Naive B cell (primary cell): ENCODE results near the gene ACSS1. TPM values are rescaled to one million over a fixed set of nuclear protein-coding genes. Genes with fewer than 3 reads are reported as not detected.

ENCODE experiments used
- ATAC-seq, 2 donors: fragments of 150-1000 bp; cut with Tn5 transposase; 2 replicates each; pipeline ENCODE4 v1.10.0; 2021; ENCODE audit warnings: low read depth in 2 of 2, mild to moderate bottlenecking in 2 of 2, moderate library complexity in 2 of 2
- DNase-seq: peaks from one replicate; pipeline ENCODE4 v3.0.0; 2022
- H3K27ac Mint-ChIP-seq, 6 donors: one replicate each; pipeline ENCODE4 v1.8.0; 2020 to 2022; ENCODE audit warnings: mild to moderate bottlenecking in 6 of 6, mixed read lengths in 6 of 6, moderate library complexity in 5 of 6, inconsistent platforms in 2 of 6
- H3K27me3 Mint-ChIP-seq, 3 donors: one replicate each; pipeline ENCODE4 v1.8.0; 2021 to 2022; ENCODE audit warnings: mixed read lengths in 3 of 3, mild to moderate bottlenecking in 1 of 3
- H3K36me3 Mint-ChIP-seq, 2 donors: one replicate each; pipeline ENCODE4 v1.8.0; 2020 to 2022; ENCODE audit warnings: mixed read lengths in 2 of 2, inconsistent platforms in 1 of 2, mild to moderate bottlenecking in 1 of 2
- H3K4me1 Mint-ChIP-seq, 3 donors: one replicate each; pipeline ENCODE4 v1.8.0; 2020 to 2022; ENCODE audit warnings: mixed read lengths in 3 of 3, inconsistent platforms in 1 of 3, mild to moderate bottlenecking in 1 of 3, moderate library complexity in 1 of 3
- H3K4me3 Mint-ChIP-seq, 8 donors: one replicate each; pipeline ENCODE4 v1.8.0; 2020 to 2022; ENCODE audit warnings: mild to moderate bottlenecking in 8 of 8, mixed read lengths in 8 of 8, moderate library complexity in 8 of 8, inconsistent platforms in 2 of 8
- H3K9me3 Mint-ChIP-seq, 7 donors: one replicate each; pipeline ENCODE4 v1.8.0; 2020 to 2022; ENCODE audit warnings: mixed read lengths in 7 of 7, mild to moderate bottlenecking in 5 of 7, inconsistent platforms in 2 of 7, moderate library complexity in 1 of 7
- polyA plus RNA-seq, 6 donors: library from polyadenylated mRNA; unstranded; fragments of 300-500 nt; fragmentation: Illumina TruSeq; gene quantifications; one replicate each; pipeline ENCODE4 v1.2.3, GENCODE V29; 2021; ENCODE audit warnings: low read depth in 6 of 6

Gene ACSS1
- polyA plus RNA-seq, 6 donors from 2014 or later: 84.6 to 115 (median 92.8) TPM

GRCh38 chr20:25073544-25073943, 15.6 kb upstream of the ACSS1 start:
- H3K36me3 Mint-ChIP-seq: no peaks in the 10 kb centered on the region
- H3K27ac Mint-ChIP-seq: no peak overlapping the region
- H3K27me3 Mint-ChIP-seq: peaks cover 65 to 84% (median 81%) of the 10 kb centered on the region in 3 donors
- DNase-seq (no peak), ATAC-seq (no peak)
- no peak overlapping the region for H3K4me3 Mint-ChIP-seq
- peaks cover 5 to 11% (median 8%) of the 10 kb centered on the region in 3 donors for H3K4me1 Mint-ChIP-seq
- H3K9me3 Mint-ChIP-seq: peaks cover 0 to 1% (median 0%) of the 10 kb centered on the region in 7 donors

- peaks cover 58 to 72% (median 69%) of the 10 kb centered on the region in 3 donors for H3K27me3 Mint-ChIP-seq
- H3K9me3 Mint-ChIP-seq: peaks cover 0 to 2% (median 0%) of the 10 kb centered on the region in 7 donors
- DNase-seq: no peak
These were observed 14.4 kb upstream of the ACSS1 start for GRCh38 chr20:25072226-25072811.

GRCh38 chr20:25071734-25072133, 13.8 kb upstream of the ACSS1 start:
- ATAC-seq (no peak), DNase-seq (no peak)
- peaks cover 0 to under 1% (median 0%) of the 10 kb centered on the region in 3 donors for H3K4me1 Mint-ChIP-seq
- no peak overlapping the region for H3K4me3 Mint-ChIP-seq
- peaks cover 0 to 2% (median 0%) of the 10 kb centered on the region in 7 donors for H3K9me3 Mint-ChIP-seq
- no peak overlapping the region for H3K27ac Mint-ChIP-seq
- H3K36me3 Mint-ChIP-seq: no peaks in the 10 kb centered on the region
- peaks cover 54 to 66% (median 65%) of the 10 kb centered on the region in 3 donors for H3K27me3 Mint-ChIP-seq

More at GRCh38 chr20:25072226-25072811, 14.4 kb upstream of the ACSS1 start:
- no peak overlapping the region for H3K27ac Mint-ChIP-seq
- no peak overlapping the region for H3K4me3 Mint-ChIP-seq
- ATAC-seq: no peak
- H3K4me1 Mint-ChIP-seq: peaks cover 0 to 5% (median 4%) of the 10 kb centered on the region in 3 donors
- H3K36me3 Mint-ChIP-seq: no peaks in the 10 kb centered on the region

DNA sequence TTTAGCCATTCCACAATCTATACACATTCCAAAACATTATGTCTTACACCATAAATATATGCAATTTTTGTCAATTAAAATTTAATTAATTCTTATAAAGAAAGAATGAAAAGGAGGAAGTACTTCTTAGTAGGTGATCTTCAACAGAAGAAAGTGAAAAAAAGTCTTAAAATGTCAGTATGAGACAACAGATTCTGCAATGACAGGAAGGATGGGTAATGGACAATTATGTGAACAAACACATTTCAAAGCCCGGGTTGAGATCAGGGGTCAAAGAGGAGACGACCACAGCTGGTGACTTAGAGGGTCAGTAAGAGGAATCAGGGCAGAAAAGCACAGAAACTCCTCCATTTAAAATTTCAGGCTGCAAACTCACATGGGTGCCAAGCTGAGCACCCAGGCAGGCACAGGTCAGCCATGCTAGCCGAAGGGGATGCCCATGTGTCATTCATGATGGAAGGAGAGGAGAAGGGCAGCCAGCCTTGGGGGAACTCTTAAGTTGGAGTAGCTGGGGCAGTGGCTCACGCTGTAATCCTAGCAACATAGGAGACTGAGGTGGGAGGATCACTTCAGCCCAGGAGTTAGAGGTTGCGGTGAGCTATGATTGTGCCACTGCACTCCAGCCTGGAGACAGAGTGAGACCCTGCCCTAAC, 13.0 kb upstream of the ACSS1 start:
- Mint-ChIP-seq H3K4me1 (peaks cover 0 to 1% (median 0%) of the 10 kb centered on the region in 3 donors), H3K9me3 (peaks cover 0 to 2% (median 0%) of the 10 kb centered on the region in 7 donors), H3K36me3 (no peaks in the 10 kb centered on the region), H3K27me3 (peaks cover 52 to 64% (median 62%) of the 10 kb centered on the region in 3 donors), H3K27ac (peak overlapping the region in 1 of 6 donors; percentile 53), H3K4me3 (no peak overlapping the region)
- no peak for DNase-seq
- ATAC-seq: no peak

GRCh38 chr20:25067102-25067987, 9.4 kb upstream of the ACSS1 start:
- no peak overlapping the region for H3K4me3 Mint-ChIP-seq
- H3K36me3 Mint-ChIP-seq: no peaks in the 10 kb centered on the region
- peaks cover 0 to 2% (median 0%) of the 10 kb centered on the region in 7 donors for H3K9me3 Mint-ChIP-seq
- H3K27me3 Mint-ChIP-seq: peaks cover 29 to 32% (median 30%) of the 10 kb centered on the region in 3 donors
- DNase-seq (no peak), ATAC-seq (no peak)
- peaks cover 20 to 27% (median 27%) of the 10 kb centered on the region in 3 donors for H3K4me1 Mint-ChIP-seq
- no peak overlapping the region for H3K27ac Mint-ChIP-seq

DNA sequence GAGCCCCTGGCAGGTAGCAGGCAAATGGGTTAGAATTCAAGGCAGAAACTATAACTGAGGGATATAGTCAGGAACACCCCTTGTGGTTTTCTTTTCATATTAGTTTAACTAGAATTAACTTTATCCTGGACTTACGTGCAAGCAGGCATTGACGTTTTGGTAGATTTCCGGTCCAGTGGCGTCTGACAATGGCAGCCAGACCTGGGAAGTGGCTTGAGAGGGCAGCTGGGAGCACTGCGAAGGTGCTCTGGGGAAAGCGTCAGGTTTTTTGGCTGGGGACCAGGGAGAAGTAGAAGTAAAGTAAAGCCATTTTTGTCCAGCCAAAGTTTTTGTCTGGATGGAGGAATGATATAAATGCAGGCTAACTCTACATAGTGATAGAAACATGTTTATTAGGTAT, 8.4 kb upstream of the ACSS1 start:
- Mint-ChIP-seq H3K4me1 (peaks cover 20 to 37% (median 31%) of the 10 kb centered on the region in 3 donors), H3K4me3 (no peak overlapping the region), H3K27ac (peak overlapping the region in 1 of 6 donors; percentile 46), H3K9me3 (peaks cover 0 to 2% (median 0%) of the 10 kb centered on the region in 7 donors), H3K27me3 (peaks cover 19 to 23% (median 22%) of the 10 kb centered on the region in 3 donors), H3K36me3 (no peaks in the 10 kb centered on the region)
- DNase-seq: no peak
- no peak for ATAC-seq

- Mint-ChIP-seq H3K27ac (peak overlapping the region in 4 of 6 donors; percentile 46 to 69 (median 66)), H3K4me3 (peak overlapping the region in 2 of 8 donors; percentile 47 to 69), H3K27me3 (peaks cover 13 to 17% (median 16%) of the 10 kb centered on the region in 3 donors), H3K4me1 (peaks cover 20 to 40% (median 33%) of the 10 kb centered on the region in 3 donors), H3K9me3 (peaks cover 0 to 2% (median 0%) of the 10 kb centered on the region in 7 donors), H3K36me3 (no peaks in the 10 kb centered on the region)
- peak; percentile 87 to 91 for ATAC-seq
- DNase-seq: peak; percentile 79
These were observed 7.8 kb upstream of the ACSS1 start for GRCh38 chr20:25065625-25066338.

- Mint-ChIP-seq H3K27me3 (peaks cover 10 to 13% (median 12%) of the 10 kb centered on the region in 3 donors), H3K4me1 (peaks cover 26 to 44% (median 39%) of the 10 kb centered on the region in 3 donors), H3K4me3 (peak overlapping the region in 1 of 8 donors; percentile 69), H3K36me3 (no peaks in the 10 kb centered on the region), H3K9me3 (peaks cover 0 to 2% (median 0%) of the 10 kb centered on the region in 7 donors), H3K27ac (peak overlapping the region in 4 of 6 donors; percentile 57 to 69 (median 66))
- DNase-seq: no peak
- ATAC-seq: no peak
These were observed 7.2 kb upstream of the ACSS1 start for GRCh38 chr20:25065072-25065624.

- H3K4me1 Mint-ChIP-seq: peaks cover 26 to 45% (median 40%) of the 10 kb centered on the region in 3 donors
- peaks cover 5 to 9% (median 7%) of the 10 kb centered on the region in 3 donors for H3K27me3 Mint-ChIP-seq
- no peak for DNase-seq
- peak overlapping the region in 2 of 6 donors; percentile 57 to 87 for H3K27ac Mint-ChIP-seq
- ATAC-seq: no peak
- peaks cover 0 to 2% (median 0%) of the 10 kb centered on the region in 7 donors for H3K9me3 Mint-ChIP-seq
- no peaks in the 10 kb centered on the region for H3K36me3 Mint-ChIP-seq
- no peak overlapping the region for H3K4me3 Mint-ChIP-seq
These were observed 6.7 kb upstream of the ACSS1 start for GRCh38 chr20:25064561-25065071.

DNA sequence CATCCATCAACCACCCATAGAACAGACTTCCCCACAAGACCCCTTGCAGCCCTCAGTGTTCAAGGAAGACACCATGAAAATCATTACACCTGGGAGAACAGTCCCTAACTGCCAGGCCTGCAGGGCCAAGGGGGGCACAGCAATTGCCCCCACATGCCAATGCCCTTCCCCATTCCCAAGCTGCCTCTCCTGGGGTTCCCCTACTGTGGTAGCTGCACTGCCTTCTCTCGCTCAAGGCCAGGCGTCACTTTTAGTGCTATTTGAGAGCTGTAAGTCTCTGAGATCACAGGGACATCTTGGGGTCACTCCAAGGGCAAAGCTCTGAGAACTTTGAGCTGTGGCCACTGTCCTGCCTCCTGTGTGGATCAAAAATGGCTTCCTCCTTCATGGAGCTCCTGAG, 6.0 kb upstream of the ACSS1 start:
- peaks cover 27 to 51% (median 46%) of the 10 kb centered on the region in 3 donors for H3K4me1 Mint-ChIP-seq
- H3K4me3 Mint-ChIP-seq: peak overlapping the region in 1 of 8 donors; percentile 38
- H3K9me3 Mint-ChIP-seq: peaks cover 0 to 2% (median 0%) of the 10 kb centered on the region in 7 donors
- H3K27ac Mint-ChIP-seq: peak overlapping the region in 2 of 6 donors; percentile 58 to 73
- H3K27me3 Mint-ChIP-seq: peaks cover 0 to 4% (median under 1%) of the 10 kb centered on the region in 3 donors
- DNase-seq: no peak
- no peak for ATAC-seq
- no peaks in the 10 kb centered on the region for H3K36me3 Mint-ChIP-seq

- Mint-ChIP-seq H3K4me3 (peak overlapping the region in 1 of 8 donors; percentile 38), H3K9me3 (peaks cover 0 to 2% (median 0%) of the 10 kb centered on the region in 7 donors), H3K36me3 (no peaks in the 10 kb centered on the region), H3K27ac (peak overlapping the region in 1 of 6 donors; percentile 58), H3K27me3 (peaks cover 0 to 4% (median 0%) of the 10 kb centered on the region in 3 donors), H3K4me1 (peaks cover 29 to 55% (median 50%) of the 10 kb centered on the region in 3 donors)
- DNase-seq: no peak
- ATAC-seq: no peak
These were observed 5.6 kb upstream of the ACSS1 start for GRCh38 chr20:25063546-25063945.

DNA sequence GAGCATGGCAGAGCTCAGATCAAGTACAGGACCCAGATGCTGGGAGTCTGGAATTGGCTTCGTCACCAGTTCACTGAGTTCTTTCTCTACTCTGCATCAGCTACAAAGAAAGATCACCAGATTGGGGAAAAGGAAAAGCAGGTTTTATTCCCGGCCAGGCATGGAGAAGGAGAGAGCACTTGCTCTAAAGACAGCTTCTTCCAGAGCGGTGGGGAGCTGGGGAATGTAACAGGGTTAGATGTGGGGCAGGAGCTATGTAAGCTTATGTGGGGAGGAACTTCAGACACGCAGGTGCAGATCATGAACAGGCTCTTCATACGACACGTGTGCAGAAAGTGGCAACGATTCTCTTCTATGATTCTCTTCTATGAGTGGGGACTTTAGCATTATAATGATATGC, 4.9 kb upstream of the ACSS1 start:
- H3K4me1 Mint-ChIP-seq: peaks cover 29 to 56% (median 54%) of the 10 kb centered on the region in 3 donors
- no peak for DNase-seq

More for the DNA sequence above, 4.9 kb upstream of the ACSS1 start:
- Mint-ChIP-seq H3K4me3 (peak overlapping the region in 5 of 8 donors; percentile 1 to 61 (median 35)), H3K27me3 (peaks cover 0 to 4% (median 0%) of the 10 kb centered on the region in 3 donors), H3K9me3 (no peaks in the 10 kb centered on the region), H3K27ac (peak overlapping the region in 2 of 6 donors; percentile 54 to 72), H3K36me3 (no peaks in the 10 kb centered on the region)
- peak; percentile 8 for ATAC-seq
